ENCODE data around the gene EIF2S1. TPM values are rescaled to one million over a fixed set of nuclear protein-coding genes. Genes with fewer than 3 reads are reported as not detected.

The EIF2S1 gene
- total and polyA plus RNA-seq, 4 donors: 32.3 to 84.6 (median 70.1) TPM

DNA sequence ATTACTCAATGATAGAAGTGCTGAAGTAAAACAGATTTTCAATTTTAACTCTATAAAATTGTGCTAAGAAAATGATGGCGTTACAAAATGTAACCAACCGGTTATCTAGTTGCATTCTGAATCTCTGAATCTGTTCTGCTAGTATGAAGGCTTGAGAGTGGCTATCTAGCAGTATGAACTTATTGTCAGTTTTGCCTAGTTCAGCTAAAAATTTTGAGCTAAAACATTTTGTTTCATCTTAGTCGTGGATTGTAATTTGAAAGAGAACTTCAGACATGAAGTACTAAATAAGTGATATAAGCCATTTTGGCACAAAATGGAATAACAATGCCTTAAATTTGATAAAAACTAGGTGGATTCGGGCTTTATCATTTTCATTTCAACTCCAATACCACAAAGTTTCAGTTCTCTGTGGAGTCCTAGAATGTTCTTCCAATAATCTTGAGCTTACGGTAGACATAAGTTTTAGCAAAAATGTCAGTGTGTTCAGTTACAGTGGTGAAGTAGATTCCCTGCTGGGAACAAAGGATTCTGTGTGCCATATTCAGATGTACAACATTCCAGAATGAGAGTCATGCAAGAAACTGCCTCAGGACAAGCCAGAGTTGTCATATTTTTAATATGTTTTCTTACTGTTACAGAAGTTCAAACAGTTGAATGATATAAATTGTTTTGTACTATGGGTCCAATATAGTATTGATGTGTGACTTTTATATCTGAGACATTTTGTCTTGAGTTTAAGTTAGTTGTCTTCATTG is 28.6 kb upstream of the EIF2S1 start:
- 93% methylated on average over 5 of the region's 5 CpGs for WGBS
- no peak overlapping the region for H3K27ac ChIP-seq (ENCODE audit: low read depth in 1 of 2, low read length in 2 of 2)
- no peaks in the 10 kb centered on the region for H3K27me3 ChIP-seq (ENCODE audit: control insufficient read depth in 4 of 4, insufficient read depth in 4 of 4, low read length in 3 of 4)
- H3K36me3 ChIP-seq (ENCODE audit: control insufficient read depth in 4 of 4, insufficient read depth in 3 of 4, low read depth in 1 of 4, low read length in 3 of 4): peaks cover 0 to 44% (median 29%) of the 10 kb centered on the region in 4 donors
- no peak for TF ChIP-seq ATF3 (IDR thresholded peaks at IDR 0.05)
- no peak for TF ChIP-seq CTCF (IDR thresholded peaks at IDR 0.05; ENCODE audit: low read depth, low read length, missing input control)
- no peak for TF ChIP-seq NR2F2 (IDR thresholded peaks at IDR 0.05)
- TF ChIP-seq FOXA2 (IDR thresholded peaks at IDR 0.05): no peak
- TF ChIP-seq RXRA (IDR thresholded peaks at IDR 0.05): no peak
- TF ChIP-seq, protein P1, sequence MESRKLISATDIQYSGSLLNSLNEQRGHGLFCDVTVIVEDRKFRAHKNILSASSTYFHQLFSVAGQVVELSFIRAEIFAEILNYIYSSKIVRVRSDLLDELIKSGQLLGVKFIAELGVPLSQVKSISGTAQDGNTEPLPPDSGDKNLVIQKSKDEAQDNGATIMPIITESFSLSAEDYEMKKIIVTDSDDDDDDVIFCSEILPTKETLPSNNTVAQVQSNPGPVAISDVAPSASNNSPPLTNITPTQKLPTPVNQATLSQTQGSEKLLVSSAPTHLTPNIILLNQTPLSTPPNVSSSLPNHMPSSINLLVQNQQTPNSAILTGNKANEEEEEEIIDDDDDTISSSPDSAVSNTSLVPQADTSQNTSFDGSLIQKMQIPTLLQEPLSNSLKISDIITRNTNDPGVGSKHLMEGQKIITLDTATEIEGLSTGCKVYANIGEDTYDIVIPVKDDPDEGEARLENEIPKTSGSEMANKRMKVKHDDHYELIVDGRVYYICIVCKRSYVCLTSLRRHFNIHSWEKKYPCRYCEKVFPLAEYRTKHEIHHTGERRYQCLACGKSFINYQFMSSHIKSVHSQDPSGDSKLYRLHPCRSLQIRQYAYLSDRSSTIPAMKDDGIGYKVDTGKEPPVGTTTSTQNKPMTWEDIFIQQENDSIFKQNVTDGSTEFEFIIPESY (IDR thresholded peaks at IDR 0.05): no peak
- no peak for TF ChIP-seq GABPA (IDR thresholded peaks at IDR 0.05 in 1 of 2, conservative IDR thresholded peaks at IDR 0.05 in 1 of 2)
- TF ChIP-seq, protein P2, sequence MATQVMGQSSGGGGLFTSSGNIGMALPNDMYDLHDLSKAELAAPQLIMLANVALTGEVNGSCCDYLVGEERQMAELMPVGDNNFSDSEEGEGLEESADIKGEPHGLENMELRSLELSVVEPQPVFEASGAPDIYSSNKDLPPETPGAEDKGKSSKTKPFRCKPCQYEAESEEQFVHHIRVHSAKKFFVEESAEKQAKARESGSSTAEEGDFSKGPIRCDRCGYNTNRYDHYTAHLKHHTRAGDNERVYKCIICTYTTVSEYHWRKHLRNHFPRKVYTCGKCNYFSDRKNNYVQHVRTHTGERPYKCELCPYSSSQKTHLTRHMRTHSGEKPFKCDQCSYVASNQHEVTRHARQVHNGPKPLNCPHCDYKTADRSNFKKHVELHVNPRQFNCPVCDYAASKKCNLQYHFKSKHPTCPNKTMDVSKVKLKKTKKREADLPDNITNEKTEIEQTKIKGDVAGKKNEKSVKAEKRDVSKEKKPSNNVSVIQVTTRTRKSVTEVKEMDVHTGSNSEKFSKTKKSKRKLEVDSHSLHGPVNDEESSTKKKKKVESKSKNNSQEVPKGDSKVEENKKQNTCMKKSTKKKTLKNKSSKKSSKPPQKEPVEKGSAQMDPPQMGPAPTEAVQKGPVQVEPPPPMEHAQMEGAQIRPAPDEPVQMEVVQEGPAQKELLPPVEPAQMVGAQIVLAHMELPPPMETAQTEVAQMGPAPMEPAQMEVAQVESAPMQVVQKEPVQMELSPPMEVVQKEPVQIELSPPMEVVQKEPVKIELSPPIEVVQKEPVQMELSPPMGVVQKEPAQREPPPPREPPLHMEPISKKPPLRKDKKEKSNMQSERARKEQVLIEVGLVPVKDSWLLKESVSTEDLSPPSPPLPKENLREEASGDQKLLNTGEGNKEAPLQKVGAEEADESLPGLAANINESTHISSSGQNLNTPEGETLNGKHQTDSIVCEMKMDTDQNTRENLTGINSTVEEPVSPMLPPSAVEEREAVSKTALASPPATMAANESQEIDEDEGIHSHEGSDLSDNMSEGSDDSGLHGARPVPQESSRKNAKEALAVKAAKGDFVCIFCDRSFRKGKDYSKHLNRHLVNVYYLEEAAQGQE (IDR thresholded peaks at IDR 0.05): no peak
- no peak for TF ChIP-seq HNF4A (conservative IDR thresholded peaks at IDR 0.05)
- TF ChIP-seq EGR1 (IDR thresholded peaks at IDR 0.05; ENCODE audit: low read depth in 2 of 2): no peak
- TF ChIP-seq FOXA1 (IDR thresholded peaks at IDR 0.05): no peak
- no peak overlapping the region for H3K4me3 ChIP-seq (ENCODE audit: low read depth in 1 of 3, low read length in 3 of 3)
- no peaks in the 10 kb centered on the region for H3K9me3 ChIP-seq (ENCODE audit: control insufficient read depth in 4 of 4, low read length in 3 of 4)
- no peaks in the 10 kb centered on the region for H3K4me1 ChIP-seq (ENCODE audit: control insufficient read depth in 4 of 4, insufficient read depth in 4 of 4, low read length in 3 of 4)
- DNase-seq (ENCODE audit: low spot score): no peak
- no peak overlapping the region for H3K9ac ChIP-seq (ENCODE audit: low read depth in 1 of 2, low read length in 2 of 2)

- WGBS: 97% methylated on average over 5 of the region's 5 CpGs
- H3K9me3 ChIP-seq (ENCODE audit: control insufficient read depth in 4 of 4, low read length in 3 of 4): no peaks in the 10 kb centered on the region
- no peak for DNase-seq (ENCODE audit: low spot score)
- no peaks in the 10 kb centered on the region for H3K4me1 ChIP-seq (ENCODE audit: control insufficient read depth in 4 of 4, insufficient read depth in 4 of 4, low read length in 3 of 4)
- peaks cover 0 to 50% (median 31%) of the 10 kb centered on the region in 4 donors for H3K36me3 ChIP-seq (ENCODE audit: control insufficient read depth in 4 of 4, insufficient read depth in 3 of 4, low read depth in 1 of 4, low read length in 3 of 4)
- H3K27me3 ChIP-seq (ENCODE audit: control insufficient read depth in 4 of 4, insufficient read depth in 4 of 4, low read length in 3 of 4): no peaks in the 10 kb centered on the region
- H3K9ac ChIP-seq (ENCODE audit: low read depth in 1 of 2, low read length in 2 of 2): no peak overlapping the region
- TF ChIP-seq SP1 (IDR thresholded peaks at IDR 0.05): no peak
- TF ChIP-seq TAF1 (conservative IDR thresholded peaks at IDR 0.05): no peak
- no peak for TF ChIP-seq RXRA (IDR thresholded peaks at IDR 0.05)
- no peak overlapping the region for H3K27ac ChIP-seq (ENCODE audit: low read depth in 1 of 2, low read length in 2 of 2)
- H3K4me3 ChIP-seq (ENCODE audit: low read depth in 1 of 3, low read length in 3 of 3): no peak overlapping the region
Observed at GRCh38 chr14:67332468-67332867, 27.7 kb upstream of the EIF2S1 start.

Data from liver (tissue), 9 donors.